ENCODE data around the gene GBGT1. TPM values are rescaled to one million over a fixed set of nuclear protein-coding genes. Genes with fewer than 3 reads are reported as not detected.
"Not testable (repeated sequence)": the region's sequence is repeated elsewhere in the genome, so short reads cannot be mapped to it uniquely, and the experiment has no call there.

The GBGT1 gene
- polyA plus RNA-seq, 1 donor from 2014 or later, result not detected

GRCh38 chr9:133171161-133171961 is 7.6 kb upstream of the GBGT1 start:
- H2AFZ ChIP-seq (ENCODE audit: low read depth, low read length), result no peak overlapping the region
- no peak for TF ChIP-seq POLR2AphosphoS5 (IDR thresholded peaks at IDR 0.05)
- no peak for TF ChIP-seq REST (IDR thresholded peaks at IDR 0.05; ENCODE audit: borderline replicate concordance)
- H3F3A ChIP-seq (ENCODE audit: insufficient read depth, low read length, poor library complexity, severe bottlenecking), result no peaks in the 10 kb centered on the region
- H3K36me3 ChIP-seq (ENCODE audit: insufficient read depth, low read length), result no peaks in the 10 kb centered on the region
- H3K27me3 ChIP-seq (ENCODE audit: insufficient read depth, low read depth, low read length), result no peaks in the 10 kb centered on the region
- no peaks in the 10 kb centered on the region for H3K9me3 ChIP-seq (ENCODE audit: low read length)
- no peak overlapping the region for H3K4me2 ChIP-seq (ENCODE audit: low read length)
- no peaks in the 10 kb centered on the region for H4K20me1 ChIP-seq (ENCODE audit: insufficient read depth)
- no peaks in the 10 kb centered on the region for H3K79me2 ChIP-seq (replicated peaks; ENCODE audit: insufficient read depth, low read length)
- H3K9me2 ChIP-seq (ENCODE audit: insufficient read depth, low read length), result no peaks in the 10 kb centered on the region
- H3K27ac ChIP-seq (ENCODE audit: low read length), result no peak overlapping the region
- H3K9ac ChIP-seq (ENCODE audit: low read length), result no peak overlapping the region
- no peak overlapping the region for H3K4me3 ChIP-seq (ENCODE audit: low read length)

- H4K20me1 ChIP-seq (ENCODE audit: insufficient read depth), result no peaks in the 10 kb centered on the region
- no peak overlapping the region for H3K27ac ChIP-seq (ENCODE audit: low read length)
- H2AFZ ChIP-seq (ENCODE audit: low read depth, low read length), result no peak overlapping the region
- no peaks in the 10 kb centered on the region for H3K9me2 ChIP-seq (ENCODE audit: insufficient read depth, low read length)
- no peaks in the 10 kb centered on the region for H3K9me3 ChIP-seq (ENCODE audit: low read length)
- H3K4me2 ChIP-seq (ENCODE audit: low read length), result no peak overlapping the region
- no peaks in the 10 kb centered on the region for H3K27me3 ChIP-seq (ENCODE audit: insufficient read depth, low read depth, low read length)
- H3K79me2 ChIP-seq (replicated peaks; ENCODE audit: insufficient read depth, low read length), result no peaks in the 10 kb centered on the region
- no peaks in the 10 kb centered on the region for H3K36me3 ChIP-seq (ENCODE audit: insufficient read depth, low read length)
- no peaks in the 10 kb centered on the region for H3F3A ChIP-seq (ENCODE audit: insufficient read depth, low read length, poor library complexity, severe bottlenecking)
- no peak overlapping the region for H3K4me3 ChIP-seq (ENCODE audit: low read length)
- TF ChIP-seq EP300 (conservative IDR thresholded peaks at IDR 0.05; ENCODE audit: poor library complexity, severe bottlenecking), result no peak
- TF ChIP-seq SMC3 (conservative IDR thresholded peaks at IDR 0.05; ENCODE audit: poor library complexity), result no peak
- no peak for TF ChIP-seq POLR2AphosphoS5 (IDR thresholded peaks at IDR 0.05)
- no peak for TF ChIP-seq TAF1 (IDR thresholded peaks at IDR 0.05; ENCODE audit: low read depth)
- TF ChIP-seq EZH2 (IDR thresholded peaks at IDR 0.05; ENCODE audit: borderline replicate concordance, insufficient read depth, low read length, poor library complexity, severe bottlenecking), result no peak
- no peak for TF ChIP-seq CTCF (IDR thresholded peaks at IDR 0.05; ENCODE audit: poor library complexity, severe bottlenecking)
- TF ChIP-seq RAD21 (conservative IDR thresholded peaks at IDR 0.05), result no peak
- no peak overlapping the region for H3K9ac ChIP-seq (ENCODE audit: low read length)
Measured at GRCh38 chr9:133170716-133171115, 7.0 kb upstream of the GBGT1 start.

GRCh38 chr9:133169687-133170086 is 6.0 kb upstream of the GBGT1 start:
- H3K27ac ChIP-seq (ENCODE audit: low read length); H3K4me2 ChIP-seq (ENCODE audit: low read length); H4K20me1 ChIP-seq (ENCODE audit: insufficient read depth); H3K79me2 ChIP-seq (replicated peaks; ENCODE audit: insufficient read depth, low read length); H3K36me3 ChIP-seq (ENCODE audit: insufficient read depth, low read length); H3K9me3 ChIP-seq (ENCODE audit: low read length); H3K9ac ChIP-seq (ENCODE audit: low read length); H3F3A ChIP-seq (ENCODE audit: insufficient read depth, low read length, poor library complexity, severe bottlenecking); H3K27me3 ChIP-seq (ENCODE audit: insufficient read depth, low read depth, low read length); H3K9me2 ChIP-seq (ENCODE audit: insufficient read depth, low read length); H3K4me3 ChIP-seq (ENCODE audit: low read length); H2AFZ ChIP-seq (ENCODE audit: low read depth, low read length): not testable (repeated sequence)
